Measurements from ENCODE around the gene NFX1.
A peak's percentile ranks its signal among the peaks of the same experiment; 100 is the strongest.

Gene NFX1

DNA sequence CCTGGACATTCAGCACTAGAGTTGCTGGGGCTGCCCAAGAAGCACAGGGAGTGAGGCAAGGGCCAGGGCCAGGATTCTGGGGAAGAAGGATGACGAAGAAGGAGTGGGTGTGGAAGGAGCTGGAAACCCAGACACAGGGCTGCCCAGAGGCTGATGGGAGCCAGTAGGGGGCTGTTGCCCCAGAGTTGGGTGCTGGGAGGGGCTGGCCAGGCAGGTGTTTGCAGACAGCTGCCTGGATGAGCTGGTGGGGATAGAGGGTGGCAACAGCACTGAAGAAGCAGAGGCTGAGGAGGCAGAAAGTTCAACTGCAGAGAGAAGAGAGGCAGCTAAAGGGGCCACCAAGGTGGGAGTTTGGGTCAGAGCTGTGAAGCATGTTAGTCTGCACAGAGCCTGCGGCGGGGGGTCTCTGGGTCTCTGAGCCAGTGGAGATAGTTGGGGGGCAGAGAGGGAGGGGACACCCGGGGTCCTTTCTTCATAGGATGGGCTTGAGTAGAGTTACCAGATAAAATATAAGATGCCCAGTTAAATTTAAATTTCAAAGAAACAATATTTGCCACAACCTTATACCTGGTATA is 114.6 kb downstream of the NFX1 start:
- no peak overlapping the region for H3K4me3 ChIP-seq (ENCODE audit: low read length)

DNA sequence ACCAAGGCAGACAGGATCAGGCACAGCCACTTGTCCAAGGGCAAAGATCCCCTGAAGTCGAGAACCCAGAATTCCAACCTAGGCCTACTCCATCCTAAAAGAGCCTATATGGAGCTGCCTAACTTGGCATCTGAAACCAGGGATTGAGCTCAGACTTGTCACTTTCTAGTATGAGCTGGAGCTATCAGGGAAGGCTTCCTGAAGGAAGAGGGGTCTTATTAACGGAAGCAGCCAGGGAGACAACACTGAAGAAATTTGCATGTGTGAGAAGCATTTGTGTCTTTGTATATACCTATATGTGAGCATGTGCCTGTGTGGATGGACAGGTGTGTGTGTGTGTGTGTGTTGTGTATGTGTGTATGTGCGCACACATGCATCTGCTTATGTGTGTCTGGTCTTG is 116.7 kb downstream of the NFX1 start:
- TF ChIP-seq, protein P1, sequence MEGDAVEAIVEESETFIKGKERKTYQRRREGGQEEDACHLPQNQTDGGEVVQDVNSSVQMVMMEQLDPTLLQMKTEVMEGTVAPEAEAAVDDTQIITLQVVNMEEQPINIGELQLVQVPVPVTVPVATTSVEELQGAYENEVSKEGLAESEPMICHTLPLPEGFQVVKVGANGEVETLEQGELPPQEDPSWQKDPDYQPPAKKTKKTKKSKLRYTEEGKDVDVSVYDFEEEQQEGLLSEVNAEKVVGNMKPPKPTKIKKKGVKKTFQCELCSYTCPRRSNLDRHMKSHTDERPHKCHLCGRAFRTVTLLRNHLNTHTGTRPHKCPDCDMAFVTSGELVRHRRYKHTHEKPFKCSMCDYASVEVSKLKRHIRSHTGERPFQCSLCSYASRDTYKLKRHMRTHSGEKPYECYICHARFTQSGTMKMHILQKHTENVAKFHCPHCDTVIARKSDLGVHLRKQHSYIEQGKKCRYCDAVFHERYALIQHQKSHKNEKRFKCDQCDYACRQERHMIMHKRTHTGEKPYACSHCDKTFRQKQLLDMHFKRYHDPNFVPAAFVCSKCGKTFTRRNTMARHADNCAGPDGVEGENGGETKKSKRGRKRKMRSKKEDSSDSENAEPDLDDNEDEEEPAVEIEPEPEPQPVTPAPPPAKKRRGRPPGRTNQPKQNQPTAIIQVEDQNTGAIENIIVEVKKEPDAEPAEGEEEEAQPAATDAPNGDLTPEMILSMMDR (conservative IDR thresholded peaks at IDR 0.05; ENCODE audit: low read length), result no peak
- DNase-seq (ENCODE audit: low read depth), result no peak
- no peak overlapping the region for H3K4me3 ChIP-seq (ENCODE audit: low read length)

More for the DNA sequence above, 114.6 kb downstream of the NFX1 start:
- TF ChIP-seq, protein P1 (conservative IDR thresholded peaks at IDR 0.05; ENCODE audit: low read length), result no peak
- no peak for DNase-seq (ENCODE audit: low read depth)

DNA sequence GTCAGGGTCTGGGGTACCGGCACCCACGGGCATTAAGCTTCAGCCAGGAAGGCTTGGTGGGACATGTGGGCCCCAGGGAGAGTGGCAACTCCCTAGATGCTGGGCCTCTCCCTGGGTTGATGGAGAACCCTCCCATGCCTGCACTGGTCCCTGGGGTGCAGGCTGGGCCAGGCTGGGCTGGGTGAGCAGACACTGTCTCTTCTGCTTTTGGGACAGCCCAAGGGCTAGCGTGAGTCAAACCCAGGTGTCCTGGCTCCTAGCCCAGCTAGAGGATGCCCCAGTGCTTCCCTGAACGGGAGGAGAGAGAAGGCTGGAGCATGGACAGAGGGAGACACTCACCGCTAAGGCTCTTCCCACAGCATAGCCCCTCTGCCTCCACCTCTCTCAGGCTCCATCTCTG is 117.8 kb downstream of the NFX1 start:
- H3K4me3 ChIP-seq (ENCODE audit: low read length), result no peak overlapping the region
- TF ChIP-seq, protein P1 (conservative IDR thresholded peaks at IDR 0.05; ENCODE audit: low read length), result no peak

DNA sequence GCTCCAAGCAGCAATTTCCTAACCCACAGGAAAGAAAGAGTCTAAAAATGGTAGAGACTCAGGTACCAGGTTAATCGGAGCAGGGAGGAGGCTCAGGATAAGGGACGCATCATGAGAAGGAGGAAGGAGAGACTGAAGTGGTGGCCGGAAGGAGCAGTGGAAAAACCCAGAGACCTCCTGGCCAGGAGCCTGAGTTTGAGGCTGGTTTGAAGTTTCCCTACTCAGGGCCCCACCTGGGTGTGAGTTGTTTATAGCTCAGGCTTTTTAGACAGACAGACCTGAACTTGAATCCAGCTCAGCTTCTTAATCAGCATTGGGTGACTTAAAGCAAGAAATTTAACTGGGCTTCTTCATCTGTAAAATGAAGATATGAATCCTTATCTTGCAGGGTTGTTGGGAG is 124.0 kb downstream of the NFX1 start:
- no peak overlapping the region for H3K4me3 ChIP-seq (ENCODE audit: low read length)
- TF ChIP-seq, protein P1 (conservative IDR thresholded peaks at IDR 0.05; ENCODE audit: low read length), result no peak
- DNase-seq (ENCODE audit: low read depth), result no peak

More for the DNA sequence above, 117.8 kb downstream of the NFX1 start:
- no peak for DNase-seq (ENCODE audit: low read depth)

DNA sequence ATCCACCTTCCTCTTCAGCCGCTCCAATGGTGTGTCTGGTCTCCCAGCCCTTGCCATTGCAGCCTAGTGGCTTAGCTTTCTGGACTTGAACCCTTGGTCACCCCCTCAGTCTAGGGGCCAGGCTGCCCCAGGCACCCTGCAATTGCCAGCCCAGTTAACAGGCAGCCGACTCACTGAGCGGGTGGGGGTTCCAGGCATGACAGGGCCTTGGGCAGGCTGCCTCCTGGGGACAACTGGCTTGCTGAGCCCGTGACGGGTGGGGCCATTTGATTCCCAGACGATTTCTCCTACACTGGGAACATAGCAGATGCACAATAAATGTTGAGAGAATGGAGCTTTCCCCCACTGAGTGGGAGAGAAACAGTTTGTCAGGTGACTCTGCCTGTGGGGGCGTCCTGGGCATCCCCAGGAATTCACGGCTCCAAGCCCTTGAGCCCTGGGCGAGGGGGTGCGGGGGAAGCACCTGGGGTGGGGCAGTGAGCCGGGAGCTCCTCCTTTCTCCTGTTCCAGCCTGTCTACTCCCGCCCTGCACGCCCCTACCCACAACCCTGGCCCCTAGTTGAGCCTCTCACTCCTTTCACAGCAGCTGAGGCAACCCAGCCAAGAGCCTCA is 124.7 kb downstream of the NFX1 start:
- TF ChIP-seq, protein P1 (conservative IDR thresholded peaks at IDR 0.05; ENCODE audit: low read length), result no peak
- no peak for DNase-seq (ENCODE audit: low read depth)
- no peak overlapping the region for H3K4me3 ChIP-seq (ENCODE audit: low read length)

DNA sequence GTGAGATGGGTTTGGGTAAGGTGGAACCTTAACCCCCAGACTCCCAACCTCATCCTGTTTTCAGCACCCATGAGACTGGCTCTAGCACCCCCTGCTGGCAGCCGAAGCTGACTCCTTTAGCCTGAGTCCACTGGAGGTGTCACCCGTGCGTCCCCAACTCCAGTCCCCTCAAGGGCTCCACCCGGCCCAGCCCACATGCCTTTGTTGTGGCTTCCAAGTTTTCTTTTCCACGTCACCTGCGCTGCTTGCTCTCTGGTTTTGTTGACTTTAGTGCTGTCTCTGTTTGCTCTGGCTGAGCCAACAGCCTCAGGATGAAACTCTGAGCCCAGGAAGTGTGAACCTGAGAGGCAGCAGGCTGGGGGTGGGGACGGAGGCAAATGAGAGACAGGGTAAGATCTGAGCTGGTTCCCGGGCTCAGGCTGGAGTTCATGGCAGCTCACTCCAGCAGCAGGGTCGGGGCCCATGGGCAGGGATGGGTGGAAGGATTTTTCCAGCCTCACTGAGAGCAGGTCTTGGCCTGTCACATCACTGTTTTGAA is 125.3 kb downstream of the NFX1 start:
- no peak for DNase-seq (ENCODE audit: low read depth)
- TF ChIP-seq, protein P1 (conservative IDR thresholded peaks at IDR 0.05; ENCODE audit: low read length), result peak; percentile 79
- H3K4me3 ChIP-seq (ENCODE audit: low read length), result no peak overlapping the region

DNA sequence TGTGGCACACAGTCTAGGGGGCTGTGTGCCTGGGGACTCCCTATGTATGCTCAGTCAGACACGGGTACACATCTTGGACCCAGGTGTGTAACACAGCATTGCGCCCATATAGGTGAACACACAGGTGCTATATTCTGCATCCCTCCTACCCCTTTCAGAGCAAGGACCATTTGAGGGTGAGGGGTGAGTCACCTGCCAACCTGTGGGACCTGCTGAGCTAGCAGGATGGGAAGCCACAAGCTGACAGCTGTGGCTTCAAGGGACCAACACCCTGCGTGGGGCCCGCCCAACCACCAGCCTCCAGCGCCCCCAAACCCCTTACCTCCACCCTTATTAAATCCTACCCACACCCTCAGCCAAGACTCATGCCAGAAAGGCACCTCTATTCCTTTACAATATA is 126.7 kb downstream of the NFX1 start:
- TF ChIP-seq, protein P1 (conservative IDR thresholded peaks at IDR 0.05; ENCODE audit: low read length), result no peak
- DNase-seq (ENCODE audit: low read depth), result no peak
- no peak overlapping the region for H3K4me3 ChIP-seq (ENCODE audit: low read length)

Data from AG10803 (cell line).